Endothelial cell of umbilical vein (primary cell): ENCODE results near the gene CHAC2.

Experiments used
- POLR2A ChIP-seq: IDR thresholded peaks from 2 replicates; pipeline ENCODE4 v1.6.1; 2012; ENCODE audit warnings: low read depth, mild to moderate bottlenecking, control low read depth, low read length
- POLR2AphosphoS5 ChIP-seq: IDR thresholded peaks from 2 replicates; pipeline ENCODE4 v1.6.1; 2012; ENCODE audit warnings: low read depth, mild to moderate bottlenecking, control low read depth, low read length, moderate library complexity; ENCODE audit not compliant: insufficient read depth
- TF ChIP-seq, protein P1 (sequence below), 2 donors: IDR thresholded peaks; 1 replicate in 1 of 2; 2 replicates in 1 of 2; pipeline ENCODE4 v1.5.1; 2011; ENCODE audit warnings: low read length in 2 of 2, mild to moderate bottlenecking in 2 of 2, moderate library complexity in 2 of 2, control low read depth in 1 of 2, inconsistent platforms in 1 of 2, low read depth in 1 of 2; ENCODE audit not compliant: insufficient read depth in 1 of 2; ENCODE audit errors: extremely low read depth in 1 of 2
- TF ChIP-seq, protein P2 (sequence below): IDR thresholded peaks from 2 replicates; pipeline ENCODE4 v1.6.1; 2011; ENCODE audit not compliant: insufficient read depth, insufficient read length

DNA sequence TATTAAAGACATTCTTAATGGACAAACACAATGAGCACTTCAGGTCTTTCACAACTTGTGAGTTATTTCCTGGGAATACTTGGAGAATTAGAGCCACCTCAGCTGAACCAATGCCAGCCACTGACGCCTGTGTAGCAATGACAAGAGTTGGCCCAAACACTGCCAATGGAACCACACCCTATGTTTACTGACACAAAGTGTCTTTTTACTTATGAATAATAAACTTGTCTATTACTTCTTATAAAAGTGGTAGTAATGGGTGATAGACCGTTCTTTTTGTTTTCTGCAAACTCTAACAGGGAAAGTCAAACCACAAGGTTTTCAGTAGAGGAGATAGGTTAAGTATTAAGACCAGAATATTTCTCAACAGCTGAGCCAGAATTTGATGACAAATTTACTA is 12.5 kb upstream of the CHAC2 start:
- TF ChIP-seq, protein P1, sequence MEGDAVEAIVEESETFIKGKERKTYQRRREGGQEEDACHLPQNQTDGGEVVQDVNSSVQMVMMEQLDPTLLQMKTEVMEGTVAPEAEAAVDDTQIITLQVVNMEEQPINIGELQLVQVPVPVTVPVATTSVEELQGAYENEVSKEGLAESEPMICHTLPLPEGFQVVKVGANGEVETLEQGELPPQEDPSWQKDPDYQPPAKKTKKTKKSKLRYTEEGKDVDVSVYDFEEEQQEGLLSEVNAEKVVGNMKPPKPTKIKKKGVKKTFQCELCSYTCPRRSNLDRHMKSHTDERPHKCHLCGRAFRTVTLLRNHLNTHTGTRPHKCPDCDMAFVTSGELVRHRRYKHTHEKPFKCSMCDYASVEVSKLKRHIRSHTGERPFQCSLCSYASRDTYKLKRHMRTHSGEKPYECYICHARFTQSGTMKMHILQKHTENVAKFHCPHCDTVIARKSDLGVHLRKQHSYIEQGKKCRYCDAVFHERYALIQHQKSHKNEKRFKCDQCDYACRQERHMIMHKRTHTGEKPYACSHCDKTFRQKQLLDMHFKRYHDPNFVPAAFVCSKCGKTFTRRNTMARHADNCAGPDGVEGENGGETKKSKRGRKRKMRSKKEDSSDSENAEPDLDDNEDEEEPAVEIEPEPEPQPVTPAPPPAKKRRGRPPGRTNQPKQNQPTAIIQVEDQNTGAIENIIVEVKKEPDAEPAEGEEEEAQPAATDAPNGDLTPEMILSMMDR (IDR thresholded peaks at IDR 0.05; ENCODE audit: extremely low read depth in 1 of 2, insufficient read depth in 1 of 2, low read depth in 1 of 2, low read length in 2 of 2): no peak
- TF ChIP-seq POLR2A (no peak), POLR2AphosphoS5 (no peak)
- TF ChIP-seq, protein P2, sequence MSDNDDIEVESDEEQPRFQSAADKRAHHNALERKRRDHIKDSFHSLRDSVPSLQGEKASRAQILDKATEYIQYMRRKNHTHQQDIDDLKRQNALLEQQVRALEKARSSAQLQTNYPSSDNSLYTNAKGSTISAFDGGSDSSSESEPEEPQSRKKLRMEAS: no peak
